Neural progenitor cell (in vitro differentiated cells): ENCODE measurements around the gene BTBD9.

Source experiments
- CTCF ChIP-seq: fragments of 200-600 bp; sonication (generic); IDR thresholded peaks from 2 replicates; pipeline ENCODE4 v1.5.1; 2017; ENCODE audit warnings: antibody characterized with exemption, mild to moderate bottlenecking
- EZH2 ChIP-seq: fragments of 200-600 bp; sonication (generic); IDR thresholded peaks from 2 replicates; pipeline ENCODE4 v1.6.1; 2017; ENCODE audit warnings: antibody characterized with exemption, mild to moderate bottlenecking, moderate library complexity
- EZH2phosphoT487 ChIP-seq: fragments of 200-600 bp; sonication (generic); IDR thresholded peaks from 2 replicates; pipeline ENCODE4 v1.6.1; 2017; ENCODE audit warnings: antibody characterized with exemption

GRCh38 chr6:38146021-38146733 lies 493.6 kb downstream of the BTBD9 start:
- TF ChIP-seq CTCF: no peak
- TF ChIP-seq EZH2: no peak
- no peak for TF ChIP-seq EZH2phosphoT487
